Measurements from ENCODE around the gene FANCD2. TPM values are rescaled to one million over a fixed set of nuclear protein-coding genes. Genes with fewer than 3 reads are reported as not detected.
"Not testable (repeated sequence)": the region's sequence is repeated elsewhere in the genome, so short reads cannot be mapped to it uniquely, and the experiment has no call there.

FANCD2 gene
- total and polyA plus RNA-seq, 2 experiments from 2014 or later: 3.8 to 6.1 TPM

DNA sequence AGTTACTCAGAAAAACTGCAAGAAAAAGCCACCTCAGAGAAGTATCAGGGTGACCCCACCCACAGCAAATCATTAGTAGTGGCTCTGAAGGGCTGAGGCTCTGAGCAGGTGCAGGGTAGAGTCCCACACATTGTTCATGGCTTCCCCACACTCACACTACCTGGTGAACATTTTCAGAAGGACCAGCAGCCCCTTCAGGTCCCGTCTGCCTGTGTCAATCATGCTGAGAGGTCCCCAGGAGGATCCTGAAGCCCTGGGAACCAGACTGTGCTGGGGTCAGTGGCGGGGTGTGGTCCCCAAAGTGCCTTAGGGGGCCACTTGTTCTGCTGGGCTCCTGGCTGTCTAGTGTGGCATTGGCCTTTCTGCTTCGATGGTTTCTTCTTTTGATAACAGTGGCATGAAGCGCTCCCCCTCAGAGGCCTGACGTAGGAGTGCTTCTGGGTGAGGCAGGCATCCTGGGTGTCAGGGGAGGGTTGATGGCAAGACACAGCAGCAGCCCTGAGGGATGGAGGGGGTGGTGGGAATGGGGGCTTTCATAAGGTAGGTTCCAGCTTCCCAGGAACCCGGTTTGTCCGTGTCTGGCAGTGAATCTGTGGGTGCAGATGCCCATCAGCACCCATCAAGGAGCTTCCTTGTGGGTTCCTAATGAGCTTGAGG, 19.0 kb upstream of the FANCD2 start:
- Histone ChIP-seq H3K27me3 (replicated peaks; ENCODE audit: insufficient read depth) (no peaks in the 10 kb centered on the region), H4K20me1 (ENCODE audit: insufficient read depth) (no peaks in the 10 kb centered on the region), H2AFZ (no peak overlapping the region), H3K4me2 (ENCODE audit: unreplicated experiment) (no peak overlapping the region), H3K4me3 (no peak overlapping the region), H3K79me2 (ENCODE audit: insufficient read depth) (no peaks in the 10 kb centered on the region), H3K9me3 (ENCODE audit: low read depth) (no peaks in the 10 kb centered on the region), H3F3A (ENCODE audit: insufficient read depth) (no peaks in the 10 kb centered on the region), H3K4me1 (ENCODE audit: insufficient read depth) (peaks cover 9% of the 10 kb centered on the region), H3K36me3 (ENCODE audit: low read depth) (no peaks in the 10 kb centered on the region), H3K27ac (no peak overlapping the region), H3K9me2 (ENCODE audit: insufficient read depth) (no peaks in the 10 kb centered on the region), H3K9ac (no peak overlapping the region)
- in situ Hi-C loops (cut with MboI): no loop called here
- TF ChIP-seq EZH2phosphoT487 (IDR thresholded peaks at IDR 0.05; ENCODE audit: insufficient read depth, low read depth) (no peak), EZH2 (IDR thresholded peaks at IDR 0.05; ENCODE audit: insufficient read depth, poor library complexity, severe bottlenecking) (no peak)
- WGBS, 2 experiments (ENCODE audit: low coverage in 1 of 2, low lambda C conversion rate in 2 of 2, missing lambda C conversion rate in 2 of 2): 78 to 80% methylated on average over 7 of the region's 7 CpGs
- DNase-seq: no peak

DNA sequence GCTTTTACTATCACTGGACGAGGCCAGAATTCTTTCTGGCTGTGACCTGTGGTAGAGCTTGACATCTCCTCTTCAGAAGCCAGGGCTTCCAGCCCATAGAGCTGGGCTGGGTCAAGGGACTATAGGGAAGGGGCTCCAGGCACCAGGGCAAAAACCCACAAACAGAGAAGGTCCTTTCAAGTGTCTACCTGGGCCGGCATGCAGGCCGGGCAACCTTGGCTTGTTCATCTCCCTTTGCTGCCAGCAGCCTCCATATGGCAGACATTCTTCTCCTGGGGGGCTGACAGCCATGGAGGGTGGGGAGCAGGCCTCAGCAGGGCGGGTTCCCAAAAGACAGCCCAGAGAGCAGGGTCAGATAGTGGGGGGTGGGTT, 18.0 kb upstream of the FANCD2 start:
- H3K4me2 ChIP-seq (ENCODE audit: unreplicated experiment): peak overlapping the region; percentile 75
- H3K9me2 ChIP-seq (ENCODE audit: insufficient read depth); H3K36me3 ChIP-seq (ENCODE audit: low read depth); H3K4me3 ChIP-seq; in situ Hi-C loops (cut with MboI); H3K27me3 ChIP-seq (replicated peaks; ENCODE audit: insufficient read depth); H2AFZ ChIP-seq; H3K4me1 ChIP-seq (ENCODE audit: insufficient read depth); H3K9ac ChIP-seq; DNase-seq; H4K20me1 ChIP-seq (ENCODE audit: insufficient read depth); H3F3A ChIP-seq (ENCODE audit: insufficient read depth); H3K27ac ChIP-seq; H3K9me3 ChIP-seq (ENCODE audit: low read depth); H3K79me2 ChIP-seq (ENCODE audit: insufficient read depth): not testable (repeated sequence)
- WGBS, 2 experiments (ENCODE audit: low coverage in 1 of 2, low lambda C conversion rate in 2 of 2, missing lambda C conversion rate in 2 of 2): 10 to 14% methylated on average over 4 of the region's 4 CpGs

DNA sequence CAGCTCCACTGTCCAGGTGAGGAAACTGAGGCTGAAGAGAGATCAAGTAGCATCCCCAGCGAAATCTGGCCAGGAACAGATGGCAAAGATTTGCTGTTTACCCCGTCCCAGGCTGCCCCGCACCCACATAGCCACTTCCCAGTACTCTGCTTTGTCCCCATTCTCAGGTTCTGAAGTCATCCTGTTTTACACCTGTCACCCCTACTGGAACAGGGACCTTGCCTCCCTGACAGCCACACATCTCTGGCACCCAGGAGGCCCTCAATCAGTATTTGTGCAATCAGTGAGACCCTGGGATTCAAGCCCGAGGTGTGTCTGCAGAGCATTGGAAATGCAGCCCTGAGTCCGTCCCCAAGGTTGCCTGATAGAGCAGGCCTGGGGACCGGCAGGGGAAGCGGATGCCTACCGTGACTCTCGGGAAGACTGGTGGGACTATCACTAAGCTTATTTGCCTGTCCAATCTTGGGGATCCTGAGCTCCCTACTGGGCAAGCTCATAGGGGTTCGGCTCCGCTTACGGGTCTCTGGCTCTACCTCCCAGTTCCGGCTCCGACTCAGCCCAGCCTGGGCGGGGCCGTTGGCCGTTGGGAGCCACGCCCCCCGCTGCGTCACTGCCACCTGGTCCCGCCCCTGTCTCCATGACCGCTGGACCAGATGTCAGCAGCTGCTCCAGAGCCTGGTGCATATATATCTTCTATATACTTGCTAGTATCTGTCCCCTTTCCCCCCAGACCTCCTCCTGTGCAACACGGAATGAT, 17.5 kb upstream of the FANCD2 start:
- H2AFZ ChIP-seq: peak overlapping the region; percentile 73
- no peaks in the 10 kb centered on the region for H4K20me1 ChIP-seq (ENCODE audit: insufficient read depth)
- 6 to 7% methylated on average over 22 to 23 of the region's 23 CpGs for WGBS, 2 experiments (ENCODE audit: low coverage in 1 of 2, low lambda C conversion rate in 2 of 2, missing lambda C conversion rate in 2 of 2)
- no peaks in the 10 kb centered on the region for H3F3A ChIP-seq (ENCODE audit: insufficient read depth)
- peak overlapping the region; percentile 53 for H3K9ac ChIP-seq
- peak overlapping the region; percentile 63 for H3K4me3 ChIP-seq
- no peaks in the 10 kb centered on the region for H3K79me2 ChIP-seq (ENCODE audit: insufficient read depth)
- H3K4me2 ChIP-seq (ENCODE audit: unreplicated experiment): peak overlapping the region; percentile 75
- no peaks in the 10 kb centered on the region for H3K36me3 ChIP-seq (ENCODE audit: low read depth)
- H3K27me3 ChIP-seq (replicated peaks; ENCODE audit: insufficient read depth): no peaks in the 10 kb centered on the region
- H3K27ac ChIP-seq: no peak overlapping the region
- H3K4me1 ChIP-seq (ENCODE audit: insufficient read depth): peaks cover 9% of the 10 kb centered on the region
- no peaks in the 10 kb centered on the region for H3K9me3 ChIP-seq (ENCODE audit: low read depth)
- no peak for TF ChIP-seq EZH2 (IDR thresholded peaks at IDR 0.05; ENCODE audit: insufficient read depth, poor library complexity, severe bottlenecking)
- H3K9me2 ChIP-seq (ENCODE audit: insufficient read depth): no peaks in the 10 kb centered on the region
- in situ Hi-C loops (cut with MboI): no loop called here
- DNase-seq: peak; percentile 92

DNA sequence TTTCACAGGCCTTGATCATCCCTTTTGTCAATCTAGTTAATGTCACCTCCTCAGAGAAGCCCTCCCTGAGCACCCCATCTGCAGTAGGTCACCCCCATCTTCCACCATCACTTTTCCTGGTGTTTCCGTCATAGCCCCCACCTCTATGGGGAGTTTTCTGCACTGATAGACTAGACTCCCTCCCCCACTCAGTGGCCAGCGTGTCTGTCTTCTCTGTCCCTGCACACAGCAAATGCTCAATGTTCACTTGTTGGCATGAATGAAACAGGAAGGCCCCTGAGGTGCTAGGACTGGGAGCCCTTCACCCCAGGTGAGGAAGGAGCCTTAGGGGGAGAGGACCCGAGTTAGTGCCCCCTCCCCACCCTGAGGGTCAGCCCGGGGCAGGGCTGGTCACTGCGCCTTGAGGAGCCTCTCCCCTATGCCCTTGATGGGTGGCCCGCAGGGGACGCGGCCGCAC, 15.8 kb upstream of the FANCD2 start:
- DNase-seq: peak; percentile 24
- TF ChIP-seq EZH2 (IDR thresholded peaks at IDR 0.05; ENCODE audit: insufficient read depth, poor library complexity, severe bottlenecking) (no peak), EZH2phosphoT487 (IDR thresholded peaks at IDR 0.05; ENCODE audit: insufficient read depth, low read depth) (no peak)
- H2AFZ ChIP-seq: peak overlapping the region; percentile 83
- H3F3A ChIP-seq (ENCODE audit: insufficient read depth): no peaks in the 10 kb centered on the region
- H3K9me3 ChIP-seq (ENCODE audit: low read depth): no peaks in the 10 kb centered on the region
- no peak overlapping the region for H3K27ac ChIP-seq
- H3K27me3 ChIP-seq (replicated peaks; ENCODE audit: insufficient read depth): no peaks in the 10 kb centered on the region
- peak overlapping the region; percentile 76 for H3K4me3 ChIP-seq
- peak overlapping the region; percentile 90 for H3K4me2 ChIP-seq (ENCODE audit: unreplicated experiment)
- in situ Hi-C loops (cut with MboI): no loop called here
- no peaks in the 10 kb centered on the region for H3K9me2 ChIP-seq (ENCODE audit: insufficient read depth)
- H4K20me1 ChIP-seq (ENCODE audit: insufficient read depth): no peaks in the 10 kb centered on the region
- H3K36me3 ChIP-seq (ENCODE audit: low read depth): no peaks in the 10 kb centered on the region
- WGBS, 2 experiments (ENCODE audit: low coverage in 1 of 2, low lambda C conversion rate in 2 of 2, missing lambda C conversion rate in 2 of 2): 2% methylated on average over 9 of the region's 9 CpGs
- no peaks in the 10 kb centered on the region for H3K79me2 ChIP-seq (ENCODE audit: insufficient read depth)
- peak overlapping the region; percentile 72 for H3K9ac ChIP-seq
- peaks cover 16% of the 10 kb centered on the region for H3K4me1 ChIP-seq (ENCODE audit: insufficient read depth)

Measured in GM23248 (cell line).